PFSK-1 (cell line): Measurements from ENCODE around the gene HSF5.

ENCODE experiments used
- FOXP2 ChIP-seq: optimal IDR thresholded peaks from 2 replicates; pipeline ENCODE3; 2011; ENCODE audit warnings: borderline replicate concordance, control low read depth, inconsistent platforms; ENCODE audit not compliant: insufficient read depth; ENCODE audit errors: extremely low read length, extremely low read depth
- POLR2AphosphoS5 ChIP-seq: IDR thresholded peaks from 2 replicates; pipeline ENCODE4 v1.6.1; 2012; ENCODE audit warnings: low read depth, mild to moderate bottlenecking, control low read depth, low read length, moderate library complexity
- SIN3A ChIP-seq: IDR thresholded peaks from 2 replicates; pipeline ENCODE4 v1.6.1; 2012; ENCODE audit warnings: mild to moderate bottlenecking, low read length, moderate library complexity, borderline replicate concordance; ENCODE audit not compliant: insufficient read depth
- TAF1 ChIP-seq: IDR thresholded peaks from 2 replicates; pipeline ENCODE4 v1.6.1; 2012; ENCODE audit warnings: low read length, control low read depth, borderline replicate concordance; ENCODE audit not compliant: insufficient read depth
- TF ChIP-seq, protein P1 (sequence below), 2 experiments: IDR thresholded peaks; 2 replicates each; pipeline versions ENCODE4 v1.6.1 to v1.8.0; 2011 to 2012; ENCODE audit warnings: low read depth in 2 of 2, low read length in 2 of 2, control low read depth in 1 of 2, inconsistent platforms in 1 of 2, mild to moderate bottlenecking in 1 of 2, moderate library complexity in 1 of 2; ENCODE audit not compliant: insufficient read depth in 1 of 2

HSF5 gene

DNA sequence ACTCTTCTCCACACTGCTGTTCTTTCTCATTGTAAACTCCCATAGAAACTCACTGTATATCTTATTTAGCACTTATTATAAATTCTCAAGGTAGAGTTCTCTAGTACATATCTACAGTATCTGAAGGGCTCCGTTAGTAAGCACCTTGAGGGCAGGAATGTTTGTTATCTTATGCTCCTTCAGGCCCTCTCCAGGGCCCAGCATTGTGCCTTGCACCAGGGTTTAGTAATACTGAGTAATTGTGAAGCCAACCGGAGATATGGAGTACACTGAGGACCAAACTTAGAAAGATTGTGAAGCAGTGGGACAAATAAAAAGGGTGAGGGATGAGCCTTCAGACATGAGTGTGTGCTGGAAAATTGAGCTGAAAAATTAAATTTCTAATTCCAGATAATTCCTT is 97.3 kb downstream of the HSF5 start:
- TF ChIP-seq, protein P1, sequence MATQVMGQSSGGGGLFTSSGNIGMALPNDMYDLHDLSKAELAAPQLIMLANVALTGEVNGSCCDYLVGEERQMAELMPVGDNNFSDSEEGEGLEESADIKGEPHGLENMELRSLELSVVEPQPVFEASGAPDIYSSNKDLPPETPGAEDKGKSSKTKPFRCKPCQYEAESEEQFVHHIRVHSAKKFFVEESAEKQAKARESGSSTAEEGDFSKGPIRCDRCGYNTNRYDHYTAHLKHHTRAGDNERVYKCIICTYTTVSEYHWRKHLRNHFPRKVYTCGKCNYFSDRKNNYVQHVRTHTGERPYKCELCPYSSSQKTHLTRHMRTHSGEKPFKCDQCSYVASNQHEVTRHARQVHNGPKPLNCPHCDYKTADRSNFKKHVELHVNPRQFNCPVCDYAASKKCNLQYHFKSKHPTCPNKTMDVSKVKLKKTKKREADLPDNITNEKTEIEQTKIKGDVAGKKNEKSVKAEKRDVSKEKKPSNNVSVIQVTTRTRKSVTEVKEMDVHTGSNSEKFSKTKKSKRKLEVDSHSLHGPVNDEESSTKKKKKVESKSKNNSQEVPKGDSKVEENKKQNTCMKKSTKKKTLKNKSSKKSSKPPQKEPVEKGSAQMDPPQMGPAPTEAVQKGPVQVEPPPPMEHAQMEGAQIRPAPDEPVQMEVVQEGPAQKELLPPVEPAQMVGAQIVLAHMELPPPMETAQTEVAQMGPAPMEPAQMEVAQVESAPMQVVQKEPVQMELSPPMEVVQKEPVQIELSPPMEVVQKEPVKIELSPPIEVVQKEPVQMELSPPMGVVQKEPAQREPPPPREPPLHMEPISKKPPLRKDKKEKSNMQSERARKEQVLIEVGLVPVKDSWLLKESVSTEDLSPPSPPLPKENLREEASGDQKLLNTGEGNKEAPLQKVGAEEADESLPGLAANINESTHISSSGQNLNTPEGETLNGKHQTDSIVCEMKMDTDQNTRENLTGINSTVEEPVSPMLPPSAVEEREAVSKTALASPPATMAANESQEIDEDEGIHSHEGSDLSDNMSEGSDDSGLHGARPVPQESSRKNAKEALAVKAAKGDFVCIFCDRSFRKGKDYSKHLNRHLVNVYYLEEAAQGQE (IDR thresholded peaks at IDR 0.05; ENCODE audit: insufficient read depth in 1 of 2, low read depth in 2 of 2, low read length in 2 of 2) = no peak
- TF ChIP-seq FOXP2 = no peak
- no peak for TF ChIP-seq POLR2AphosphoS5
- no peak for TF ChIP-seq SIN3A
- no peak for TF ChIP-seq TAF1

DNA sequence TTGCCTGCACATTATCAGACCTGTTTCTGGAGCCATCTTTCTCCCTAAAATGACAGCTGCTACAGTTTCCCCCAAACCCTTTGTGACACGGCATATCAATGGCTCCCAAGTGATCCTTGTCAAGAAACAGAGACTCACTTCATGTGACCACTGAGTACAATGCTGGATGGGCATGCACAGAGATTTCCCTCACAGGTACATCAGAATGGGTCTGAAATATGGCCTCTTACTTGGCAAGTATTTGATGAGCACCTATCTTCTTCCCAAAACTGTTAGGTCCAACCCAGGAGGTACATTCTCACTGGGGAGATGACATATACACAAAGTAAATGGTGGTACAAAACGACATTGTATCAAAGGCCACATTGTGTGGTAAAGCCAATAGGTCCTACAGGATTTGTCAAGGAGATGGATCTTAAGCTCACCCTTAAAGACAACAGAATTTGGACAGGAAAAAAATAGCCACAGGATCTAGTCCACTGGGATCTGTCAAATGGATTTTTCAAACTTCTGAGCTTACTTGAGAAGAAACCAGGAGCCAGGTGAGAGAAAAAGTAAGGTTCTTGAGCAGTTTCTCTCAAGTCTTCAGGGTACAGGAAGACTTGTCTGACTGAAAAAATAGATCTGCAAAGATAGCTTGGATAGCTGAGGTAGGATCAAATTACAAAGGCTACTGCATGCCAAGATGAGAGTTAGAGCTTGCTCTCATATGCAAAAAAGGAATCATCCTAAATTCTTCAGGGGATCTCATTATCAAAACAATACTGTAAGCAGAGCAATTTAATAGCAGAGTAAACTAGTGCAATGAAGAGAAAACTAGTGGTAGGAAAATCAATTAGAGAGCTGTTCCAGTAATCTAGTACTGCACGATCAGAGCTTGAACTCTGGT is 99.7 kb downstream of the HSF5 start:
- no peak for TF ChIP-seq FOXP2
- TF ChIP-seq POLR2AphosphoS5 = no peak
- no peak for TF ChIP-seq SIN3A
- TF ChIP-seq, protein P1 (IDR thresholded peaks at IDR 0.05; ENCODE audit: insufficient read depth in 1 of 2, low read depth in 2 of 2, low read length in 2 of 2) = no peak
- TF ChIP-seq TAF1 = no peak

DNA sequence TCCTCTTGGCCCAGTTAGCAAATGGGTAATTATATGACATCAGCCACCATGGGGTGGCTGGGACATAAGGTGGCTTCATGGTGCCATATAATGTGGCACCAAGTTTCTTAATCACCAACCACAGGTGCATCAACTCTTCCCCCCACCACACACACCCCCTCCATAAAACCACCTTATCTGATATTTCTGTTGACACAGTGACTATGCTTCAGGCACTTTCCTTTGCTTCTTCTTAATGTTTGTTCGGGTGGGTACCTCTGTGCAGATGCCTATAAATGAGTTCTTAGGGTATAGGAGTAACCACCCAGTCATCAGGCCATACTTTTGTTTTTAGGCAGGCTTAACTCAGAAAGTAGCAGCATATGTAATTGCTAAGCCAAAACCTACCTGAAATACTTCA is 100.4 kb downstream of the HSF5 start:
- TF ChIP-seq POLR2AphosphoS5 (no peak), SIN3A (no peak), FOXP2 (no peak), TAF1 (no peak)
- TF ChIP-seq, protein P1 (IDR thresholded peaks at IDR 0.05; ENCODE audit: insufficient read depth in 1 of 2, low read depth in 2 of 2, low read length in 2 of 2) = no peak

DNA sequence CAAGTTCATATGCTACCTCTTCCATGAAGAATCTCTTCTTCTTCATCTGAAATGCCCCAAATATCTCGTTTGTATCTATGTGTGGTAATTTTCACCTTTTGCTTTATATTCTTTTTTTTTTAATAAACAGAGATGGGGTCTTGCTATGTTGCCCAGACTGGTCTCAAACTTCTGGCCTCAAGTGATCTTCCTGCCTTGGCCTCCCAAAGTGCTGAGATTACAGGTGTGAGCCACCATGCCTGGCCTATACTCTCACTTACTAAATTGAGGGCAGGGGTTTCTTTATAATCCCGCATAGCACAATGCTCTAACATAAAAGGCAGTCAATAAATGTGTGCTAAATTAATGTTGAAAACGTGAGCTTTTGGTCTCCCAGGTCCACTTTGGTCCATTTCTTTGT is 101.5 kb downstream of the HSF5 start:
- TF ChIP-seq SIN3A = no peak
- TF ChIP-seq, protein P1 (IDR thresholded peaks at IDR 0.05; ENCODE audit: insufficient read depth in 1 of 2, low read depth in 2 of 2, low read length in 2 of 2) = no peak
- no peak for TF ChIP-seq TAF1
- TF ChIP-seq FOXP2 = no peak
- no peak for TF ChIP-seq POLR2AphosphoS5
